Measurements from ENCODE around the gene S100A14.

The S100A14 gene

DNA sequence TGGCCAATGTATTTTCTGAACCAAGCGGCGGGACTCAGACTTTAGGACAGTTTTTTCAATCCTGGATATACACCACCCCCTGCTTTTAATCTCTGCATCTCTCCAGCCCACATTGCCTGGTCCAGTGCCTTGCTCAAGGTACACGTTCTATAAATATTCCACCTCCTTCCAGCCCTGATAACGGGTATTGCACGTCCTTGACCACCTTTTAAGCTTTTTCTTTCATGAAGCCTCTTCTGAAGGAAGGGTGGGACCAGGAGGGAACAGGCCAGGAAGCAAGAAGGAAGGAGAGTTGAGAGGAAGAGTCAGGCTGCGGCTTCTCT, 6.6 kb downstream of the S100A14 start:
- DNase-seq (ENCODE audit: low spot score): no peak
- TF ChIP-seq, protein P1, sequence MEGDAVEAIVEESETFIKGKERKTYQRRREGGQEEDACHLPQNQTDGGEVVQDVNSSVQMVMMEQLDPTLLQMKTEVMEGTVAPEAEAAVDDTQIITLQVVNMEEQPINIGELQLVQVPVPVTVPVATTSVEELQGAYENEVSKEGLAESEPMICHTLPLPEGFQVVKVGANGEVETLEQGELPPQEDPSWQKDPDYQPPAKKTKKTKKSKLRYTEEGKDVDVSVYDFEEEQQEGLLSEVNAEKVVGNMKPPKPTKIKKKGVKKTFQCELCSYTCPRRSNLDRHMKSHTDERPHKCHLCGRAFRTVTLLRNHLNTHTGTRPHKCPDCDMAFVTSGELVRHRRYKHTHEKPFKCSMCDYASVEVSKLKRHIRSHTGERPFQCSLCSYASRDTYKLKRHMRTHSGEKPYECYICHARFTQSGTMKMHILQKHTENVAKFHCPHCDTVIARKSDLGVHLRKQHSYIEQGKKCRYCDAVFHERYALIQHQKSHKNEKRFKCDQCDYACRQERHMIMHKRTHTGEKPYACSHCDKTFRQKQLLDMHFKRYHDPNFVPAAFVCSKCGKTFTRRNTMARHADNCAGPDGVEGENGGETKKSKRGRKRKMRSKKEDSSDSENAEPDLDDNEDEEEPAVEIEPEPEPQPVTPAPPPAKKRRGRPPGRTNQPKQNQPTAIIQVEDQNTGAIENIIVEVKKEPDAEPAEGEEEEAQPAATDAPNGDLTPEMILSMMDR (IDR thresholded peaks at IDR 0.05; ENCODE audit: extremely low read depth, missing control alignments): no peak

DNA sequence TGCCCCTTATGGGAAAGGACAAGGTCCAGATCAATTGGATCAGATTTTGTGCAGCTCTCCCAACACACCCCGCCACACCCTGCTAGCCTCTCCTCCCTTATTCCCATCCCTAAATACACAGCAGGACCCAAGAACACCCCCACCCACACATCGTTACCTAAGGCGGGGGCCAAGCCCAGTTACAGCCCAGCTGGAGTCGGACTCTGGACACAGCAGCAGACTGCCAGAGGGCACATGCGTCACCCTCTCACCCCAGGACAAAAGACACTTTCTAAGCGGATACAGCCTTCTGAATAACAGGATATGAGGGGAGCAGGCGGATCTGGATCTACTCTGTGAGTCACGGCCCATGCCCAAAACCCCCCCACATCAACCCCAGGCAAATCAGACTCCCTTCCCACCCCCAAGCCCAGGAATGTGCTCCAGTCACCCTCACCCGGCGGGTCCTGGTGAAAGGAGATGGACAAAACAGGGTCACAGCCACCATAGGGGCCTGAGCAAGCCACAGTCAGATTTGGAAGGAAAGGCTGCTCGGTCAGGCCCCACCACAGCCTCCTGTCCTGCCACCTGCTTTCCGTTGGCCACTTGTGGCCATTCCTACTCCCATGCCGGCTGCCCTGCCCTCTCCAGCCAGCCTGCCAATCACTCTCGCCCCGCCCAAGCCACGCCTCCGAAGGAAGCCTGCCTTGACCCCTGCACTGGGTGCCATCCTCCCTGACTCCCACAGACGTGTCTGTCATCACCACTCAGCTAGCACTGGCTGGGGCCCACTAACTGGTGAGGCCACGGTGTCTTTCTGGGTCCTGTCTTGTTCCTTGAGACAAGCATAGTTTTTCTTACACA, 7.2 kb downstream of the S100A14 start:
- TF ChIP-seq, protein P1 (IDR thresholded peaks at IDR 0.05; ENCODE audit: extremely low read depth, missing control alignments): no peak
- no peak for DNase-seq (ENCODE audit: low spot score)

DNA sequence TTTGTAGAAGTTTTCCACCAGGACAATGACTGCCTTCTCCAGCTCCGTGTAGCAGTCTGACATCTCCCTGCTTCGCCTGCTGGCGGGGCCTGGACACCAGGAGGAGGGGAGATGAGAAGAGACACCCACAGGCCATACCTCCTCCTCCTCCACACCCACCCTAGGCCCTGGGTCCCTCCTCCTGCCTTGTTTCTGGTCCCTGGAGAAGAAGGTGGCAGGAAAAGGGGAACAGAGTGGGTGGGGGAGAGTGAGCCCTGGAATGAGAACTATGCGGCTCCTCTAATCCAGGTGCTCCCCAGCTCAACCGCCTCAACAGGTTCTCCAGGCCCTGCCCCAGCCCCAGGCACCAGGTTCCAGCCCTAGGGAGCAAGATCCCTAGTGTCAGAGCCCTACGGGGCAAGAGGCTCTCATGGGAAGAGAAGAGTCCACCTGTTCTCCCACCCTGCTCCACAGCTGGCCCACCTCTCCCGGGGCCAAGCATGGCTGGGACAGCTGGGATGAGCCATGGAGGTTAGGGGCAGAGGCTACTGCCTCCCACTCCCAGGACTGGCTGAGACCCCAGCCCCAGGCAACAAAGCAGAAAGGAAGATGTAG, 7.9 kb downstream of the S100A14 start:
- no peak for DNase-seq (ENCODE audit: low spot score)

DNA sequence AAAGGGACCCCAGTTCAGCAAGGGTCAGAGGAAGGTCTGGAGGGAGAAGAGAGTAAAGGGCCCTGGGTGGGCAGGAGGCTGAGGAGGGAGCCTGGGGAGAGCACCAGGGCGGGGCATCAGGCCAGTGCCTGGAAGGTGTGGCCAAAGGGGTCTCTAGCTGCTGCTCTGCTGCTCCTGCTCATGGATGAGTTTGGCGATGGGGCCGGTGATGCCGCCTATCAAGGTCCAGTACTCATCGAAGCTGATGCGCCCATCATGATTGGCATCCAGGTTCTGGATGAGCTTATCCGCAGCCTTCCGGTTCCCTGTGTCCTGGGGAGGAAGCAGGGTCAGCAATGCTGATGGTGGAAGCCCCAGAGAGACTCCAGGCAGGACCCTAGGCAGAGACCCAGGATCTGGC, 8.7 kb downstream of the S100A14 start:
- DNase-seq (ENCODE audit: low spot score): no peak
- TF ChIP-seq, protein P1 (IDR thresholded peaks at IDR 0.05; ENCODE audit: extremely low read depth, missing control alignments): no peak

More for the DNA sequence above, 7.9 kb downstream of the S100A14 start:
- TF ChIP-seq, protein P1 (IDR thresholded peaks at IDR 0.05; ENCODE audit: extremely low read depth, missing control alignments): no peak

DNA sequence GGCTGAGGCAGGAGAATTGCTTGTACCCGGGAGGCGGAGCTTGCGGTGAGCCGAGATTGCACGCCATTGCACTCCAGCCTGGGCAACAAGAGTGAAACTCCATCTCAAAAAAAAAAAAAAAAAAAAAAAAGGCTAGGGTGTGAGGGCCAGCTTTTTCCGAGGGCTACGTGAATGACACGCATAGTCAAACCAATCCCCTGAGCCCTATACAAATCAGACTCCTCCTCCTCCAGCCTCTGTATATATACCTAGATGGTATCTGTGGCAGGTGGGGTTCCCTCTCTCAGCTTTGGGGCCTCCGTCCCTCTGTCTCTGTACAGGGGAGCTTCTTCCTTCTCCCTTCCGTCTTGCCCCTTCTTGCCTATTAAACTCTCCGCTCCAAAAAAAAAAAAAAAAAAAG, 9.9 kb downstream of the S100A14 start:
- TF ChIP-seq, protein P1 (IDR thresholded peaks at IDR 0.05; ENCODE audit: extremely low read depth, missing control alignments): no peak
- DNase-seq (ENCODE audit: low spot score): no peak

DNA sequence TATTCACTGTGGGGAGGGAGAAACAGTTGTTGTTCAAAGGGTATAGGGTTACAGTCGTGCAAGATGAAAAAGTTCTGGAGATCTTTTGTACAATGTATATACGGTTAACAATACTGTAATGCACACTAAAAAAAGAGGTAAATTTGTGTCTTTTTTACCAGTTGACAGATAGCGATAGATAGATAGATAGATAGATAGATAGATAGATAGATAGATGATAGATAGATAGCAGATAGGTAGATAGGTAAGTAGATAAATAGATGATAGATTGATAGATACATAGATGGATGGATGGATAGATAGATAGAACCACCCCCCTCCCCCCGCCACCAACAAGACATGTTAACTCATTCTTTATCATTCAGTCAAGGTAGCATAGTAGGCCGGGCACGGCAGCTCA, 13.4 kb downstream of the S100A14 start:
- TF ChIP-seq, protein P1 (IDR thresholded peaks at IDR 0.05; ENCODE audit: extremely low read depth, missing control alignments): no peak

DNA sequence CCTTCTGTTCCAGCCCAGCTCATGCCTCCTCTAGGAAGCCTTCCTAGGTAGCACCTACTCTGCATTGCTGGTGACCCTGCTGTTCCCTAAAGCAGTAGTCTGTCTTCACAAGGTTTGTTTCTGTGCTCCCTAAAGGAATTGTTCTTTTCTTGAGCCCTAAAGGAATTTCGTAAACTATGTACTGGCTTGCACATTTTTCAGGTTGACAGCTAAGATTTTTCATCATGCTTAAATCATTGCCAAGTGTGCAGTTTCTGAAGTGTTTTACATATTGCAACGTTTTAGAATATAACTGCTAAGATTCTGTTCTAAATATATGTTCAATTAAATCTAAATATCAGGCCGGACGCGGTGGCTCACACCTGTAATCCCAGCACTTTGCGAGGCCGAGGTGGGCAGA, 16.3 kb downstream of the S100A14 start:
- DNase-seq (ENCODE audit: low spot score): no peak
- TF ChIP-seq, protein P1 (IDR thresholded peaks at IDR 0.05; ENCODE audit: extremely low read depth, missing control alignments): no peak

More for the DNA sequence above, 13.4 kb downstream of the S100A14 start:
- DNase-seq (ENCODE audit: low spot score): no peak
